Neural crest cell (in vitro differentiated cells): ENCODE results near the gene KRT34. TPM values are rescaled to one million over a fixed set of nuclear protein-coding genes. Genes with fewer than 3 reads are reported as not detected.

Experiments used
- DNase-seq: peaks from one replicate; pipeline ENCODE4 v3.0.0; 2021; ENCODE audit warnings: low read depth, mixed read lengths, low spot score
- H3K27ac Mint-ChIP-seq: one replicate; pipeline ENCODE4 v1.8.0; 2021; ENCODE audit warnings: mild to moderate bottlenecking, mixed read lengths; ENCODE audit not compliant: unreplicated experiment
- H3K27me3 Mint-ChIP-seq: 2 replicates; pipeline ENCODE4 v1.8.0; 2021; ENCODE audit warnings: low read depth, mild to moderate bottlenecking, mixed read lengths
- H3K36me3 Mint-ChIP-seq: 2 replicates; pipeline ENCODE4 v1.8.0; 2021; ENCODE audit warnings: low read depth, mild to moderate bottlenecking, mixed read lengths
- H3K4me1 Mint-ChIP-seq: 2 replicates; pipeline ENCODE4 v1.8.0; 2021; ENCODE audit warnings: mixed read lengths
- H3K4me3 Mint-ChIP-seq: one replicate; pipeline ENCODE4 v1.8.0; 2021; ENCODE audit warnings: mild to moderate bottlenecking, mixed read lengths
- H3K9me3 Mint-ChIP-seq: 2 replicates; pipeline ENCODE4 v1.8.0; 2021; ENCODE audit warnings: mixed read lengths
- total RNA-seq: library from RNA; stranded (reverse); gene quantifications from 2 replicates; pipeline ENCODE4 v1.2.1, GENCODE V29; 2021
- TF ChIP-seq, protein P1 (sequence below): fragments of 200-600 bp; sonication (generic); conservative IDR thresholded peaks from 2 replicates; pipeline ENCODE4 v1.5.0; 2021; ENCODE audit warnings: antibody characterized with exemption, mild to moderate bottlenecking

The KRT34 gene
- total RNA-seq, 1 donor from 2014 or later = not detected

DNA sequence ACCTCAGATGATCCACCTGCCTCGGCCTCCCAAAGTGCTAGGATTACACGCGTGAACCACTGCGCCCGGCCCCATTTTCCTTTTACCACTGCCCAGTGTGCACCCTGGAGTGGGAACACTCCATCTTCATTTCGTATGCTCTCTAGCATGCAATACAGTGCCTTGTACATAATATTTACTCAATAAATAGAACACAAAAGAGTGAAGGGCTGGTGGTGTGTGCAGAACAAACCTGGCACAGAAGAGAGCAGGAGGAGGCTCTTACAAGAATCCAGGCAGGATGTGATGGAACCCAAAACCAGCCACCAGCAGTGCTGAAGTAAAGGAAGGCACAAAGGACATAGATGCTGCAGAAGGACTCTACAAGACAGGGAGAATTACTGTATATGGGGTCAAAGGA is 35.0 kb upstream of the KRT34 start:
- Mint-ChIP-seq H3K27me3 (no peaks in the 10 kb centered on the region), H3K27ac (peak overlapping the region; percentile 63), H3K4me1 (peaks cover 31% of the 10 kb centered on the region), H3K4me3 (no peak overlapping the region), H3K9me3 (peaks cover 2% of the 10 kb centered on the region), H3K36me3 (no peaks in the 10 kb centered on the region)
- DNase-seq = no peak
- TF ChIP-seq, protein P1, sequence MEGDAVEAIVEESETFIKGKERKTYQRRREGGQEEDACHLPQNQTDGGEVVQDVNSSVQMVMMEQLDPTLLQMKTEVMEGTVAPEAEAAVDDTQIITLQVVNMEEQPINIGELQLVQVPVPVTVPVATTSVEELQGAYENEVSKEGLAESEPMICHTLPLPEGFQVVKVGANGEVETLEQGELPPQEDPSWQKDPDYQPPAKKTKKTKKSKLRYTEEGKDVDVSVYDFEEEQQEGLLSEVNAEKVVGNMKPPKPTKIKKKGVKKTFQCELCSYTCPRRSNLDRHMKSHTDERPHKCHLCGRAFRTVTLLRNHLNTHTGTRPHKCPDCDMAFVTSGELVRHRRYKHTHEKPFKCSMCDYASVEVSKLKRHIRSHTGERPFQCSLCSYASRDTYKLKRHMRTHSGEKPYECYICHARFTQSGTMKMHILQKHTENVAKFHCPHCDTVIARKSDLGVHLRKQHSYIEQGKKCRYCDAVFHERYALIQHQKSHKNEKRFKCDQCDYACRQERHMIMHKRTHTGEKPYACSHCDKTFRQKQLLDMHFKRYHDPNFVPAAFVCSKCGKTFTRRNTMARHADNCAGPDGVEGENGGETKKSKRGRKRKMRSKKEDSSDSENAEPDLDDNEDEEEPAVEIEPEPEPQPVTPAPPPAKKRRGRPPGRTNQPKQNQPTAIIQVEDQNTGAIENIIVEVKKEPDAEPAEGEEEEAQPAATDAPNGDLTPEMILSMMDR = no peak

DNA sequence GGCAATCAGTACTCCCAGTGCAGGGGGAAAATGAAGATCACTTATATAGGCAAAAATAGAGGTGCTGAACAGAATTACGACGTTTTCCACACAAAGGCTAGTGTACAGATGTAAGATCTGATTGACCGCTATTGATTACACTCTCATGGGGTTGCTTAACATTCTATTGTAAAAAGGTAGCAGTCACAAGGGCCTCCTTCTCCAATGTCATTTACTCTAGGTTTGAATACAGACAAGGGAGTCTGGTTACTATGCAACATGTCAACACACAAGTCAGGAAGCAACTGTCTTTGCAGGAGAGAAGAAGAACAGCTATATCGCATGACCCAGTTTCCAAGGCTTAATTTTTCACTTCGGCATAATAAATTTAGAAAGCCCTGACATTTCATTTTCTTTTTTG is 34.4 kb upstream of the KRT34 start:
- TF ChIP-seq, protein P1 = no peak
- DNase-seq = no peak
- no peaks in the 10 kb centered on the region for H3K36me3 Mint-ChIP-seq
- H3K27me3 Mint-ChIP-seq = no peaks in the 10 kb centered on the region
- H3K4me1 Mint-ChIP-seq = peaks cover 35% of the 10 kb centered on the region
- no peak overlapping the region for H3K27ac Mint-ChIP-seq
- peaks cover 2% of the 10 kb centered on the region for H3K9me3 Mint-ChIP-seq
- H3K4me3 Mint-ChIP-seq = no peak overlapping the region

DNA sequence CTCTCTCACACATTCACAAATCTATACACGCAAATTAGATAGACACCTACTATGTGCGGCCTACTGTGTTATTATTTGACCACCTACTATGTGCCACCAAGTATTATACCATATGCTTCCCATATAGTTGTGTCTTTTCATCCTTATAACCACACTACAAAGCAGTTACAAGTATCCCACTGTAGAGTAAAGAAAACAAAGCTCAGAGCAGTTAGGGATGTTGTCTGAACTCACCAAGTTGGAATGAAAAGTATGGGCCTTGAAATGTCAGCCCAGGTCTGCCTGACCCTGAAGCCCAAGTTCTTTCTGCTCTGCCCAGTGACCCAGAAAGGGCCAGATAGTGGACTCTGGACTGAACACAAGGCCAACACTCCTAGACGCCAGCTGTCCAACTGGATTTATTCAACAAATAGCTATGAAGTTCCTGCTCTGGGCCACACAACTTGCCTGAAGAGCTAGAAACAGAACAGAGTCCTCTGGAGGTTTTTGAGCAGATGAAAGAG is 33.8 kb upstream of the KRT34 start:
- no peak overlapping the region for H3K4me3 Mint-ChIP-seq
- H3K9me3 Mint-ChIP-seq = peaks cover 2% of the 10 kb centered on the region
- no peaks in the 10 kb centered on the region for H3K36me3 Mint-ChIP-seq
- H3K4me1 Mint-ChIP-seq = peaks cover 37% of the 10 kb centered on the region
- H3K27ac Mint-ChIP-seq = no peak overlapping the region
- DNase-seq = no peak
- TF ChIP-seq, protein P1 = no peak
- H3K27me3 Mint-ChIP-seq = no peaks in the 10 kb centered on the region

DNA sequence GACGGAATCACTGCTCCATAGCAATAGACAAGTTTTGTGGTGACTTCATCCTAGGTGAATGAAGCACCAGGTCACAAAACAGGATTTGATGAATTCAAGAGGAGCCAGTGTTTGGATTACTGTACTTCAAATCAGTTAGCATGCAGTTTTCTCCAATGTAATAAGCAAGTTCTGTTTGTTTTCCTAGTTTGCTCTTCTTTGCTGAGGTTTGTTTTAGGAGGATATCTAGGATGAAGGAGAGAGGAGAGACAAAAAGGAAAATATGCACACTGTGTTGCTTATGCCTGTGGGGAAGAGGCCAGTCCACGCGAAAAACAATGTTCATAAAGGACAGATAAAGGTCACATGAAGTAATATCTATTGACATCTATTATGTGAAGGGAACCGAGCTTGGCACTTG is 33.3 kb upstream of the KRT34 start:
- TF ChIP-seq, protein P1 = no peak
- Mint-ChIP-seq H3K4me3 (no peak overlapping the region), H3K27me3 (no peaks in the 10 kb centered on the region), H3K4me1 (peaks cover 40% of the 10 kb centered on the region), H3K9me3 (peaks cover 2% of the 10 kb centered on the region), H3K36me3 (no peaks in the 10 kb centered on the region), H3K27ac (no peak overlapping the region)
- DNase-seq = no peak

DNA sequence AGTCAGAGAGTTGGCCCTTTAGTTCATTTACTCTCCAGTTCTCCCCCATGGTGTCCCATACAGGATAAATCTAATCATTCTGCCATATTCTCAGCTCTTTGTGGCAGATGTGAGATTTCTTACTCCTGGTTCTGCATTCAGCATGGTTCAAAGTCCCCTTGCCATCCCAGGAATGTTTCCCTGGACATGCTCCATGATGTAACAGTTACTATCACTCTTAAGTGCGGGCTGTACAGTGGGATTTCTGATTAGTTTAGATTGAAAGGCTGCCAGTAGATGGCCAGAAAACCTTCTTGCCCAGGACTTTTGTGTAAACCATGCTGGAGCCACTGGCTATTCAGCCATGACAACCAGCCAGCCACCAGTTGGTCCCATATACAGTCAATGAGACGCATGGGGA is 31.9 kb upstream of the KRT34 start:
- TF ChIP-seq, protein P1 = no peak
- H3K27ac Mint-ChIP-seq = no peak overlapping the region
- no peak overlapping the region for H3K4me3 Mint-ChIP-seq
- peaks cover 46% of the 10 kb centered on the region for H3K4me1 Mint-ChIP-seq
- DNase-seq = no peak
- H3K27me3 Mint-ChIP-seq = no peaks in the 10 kb centered on the region
- H3K36me3 Mint-ChIP-seq = no peaks in the 10 kb centered on the region
- peaks cover 2% of the 10 kb centered on the region for H3K9me3 Mint-ChIP-seq
